Left colon (tissue), 2 donors: ENCODE data around the gene FAAP20. TPM values are rescaled to one million over a fixed set of nuclear protein-coding genes. Genes with fewer than 3 reads are reported as not detected.

ENCODE experiments used
- ATAC-seq: fragments of 200-7000 bp; cut with Tn5 transposase; one replicate; pipeline ENCODE4 v1.9.1; 2020; ENCODE audit warnings: mild to moderate bottlenecking, moderate library complexity
- DNase-seq, 2 donors: peaks; one replicate each; pipeline ENCODE4 v3.0.0-alpha.2; 2020
- intact Hi-C, 2 donors: fragments of 100-400 bp; cut with DNase I in 1 of 2; cut with micrococcal nuclease in 1 of 2; formaldehyde crosslinking; loops; one replicate each; pipeline versions ENCODE4 v1.11.2 to v1.14.0; 2022; cut with DNase I, micrococcal nuclease
- total RNA-seq, 2 donors: library from RNA; stranded (reverse); fragmentation: NEBNext Ultra II Directional; extraction: Animal tissue kit (Norgen Biotek cat#: 25700); gene quantifications; one replicate each; pipeline ENCODE4 v1.2.1, GENCODE V29; 2021
- donor health status: DM: no; HTN: no; CAD: no.
- donor health status: DM: yes; HTN: yes; CAD: no.

FAAP20 gene
- total RNA-seq, 2 donors from 2014 or later = 28.5 to 32.6 TPM

DNA sequence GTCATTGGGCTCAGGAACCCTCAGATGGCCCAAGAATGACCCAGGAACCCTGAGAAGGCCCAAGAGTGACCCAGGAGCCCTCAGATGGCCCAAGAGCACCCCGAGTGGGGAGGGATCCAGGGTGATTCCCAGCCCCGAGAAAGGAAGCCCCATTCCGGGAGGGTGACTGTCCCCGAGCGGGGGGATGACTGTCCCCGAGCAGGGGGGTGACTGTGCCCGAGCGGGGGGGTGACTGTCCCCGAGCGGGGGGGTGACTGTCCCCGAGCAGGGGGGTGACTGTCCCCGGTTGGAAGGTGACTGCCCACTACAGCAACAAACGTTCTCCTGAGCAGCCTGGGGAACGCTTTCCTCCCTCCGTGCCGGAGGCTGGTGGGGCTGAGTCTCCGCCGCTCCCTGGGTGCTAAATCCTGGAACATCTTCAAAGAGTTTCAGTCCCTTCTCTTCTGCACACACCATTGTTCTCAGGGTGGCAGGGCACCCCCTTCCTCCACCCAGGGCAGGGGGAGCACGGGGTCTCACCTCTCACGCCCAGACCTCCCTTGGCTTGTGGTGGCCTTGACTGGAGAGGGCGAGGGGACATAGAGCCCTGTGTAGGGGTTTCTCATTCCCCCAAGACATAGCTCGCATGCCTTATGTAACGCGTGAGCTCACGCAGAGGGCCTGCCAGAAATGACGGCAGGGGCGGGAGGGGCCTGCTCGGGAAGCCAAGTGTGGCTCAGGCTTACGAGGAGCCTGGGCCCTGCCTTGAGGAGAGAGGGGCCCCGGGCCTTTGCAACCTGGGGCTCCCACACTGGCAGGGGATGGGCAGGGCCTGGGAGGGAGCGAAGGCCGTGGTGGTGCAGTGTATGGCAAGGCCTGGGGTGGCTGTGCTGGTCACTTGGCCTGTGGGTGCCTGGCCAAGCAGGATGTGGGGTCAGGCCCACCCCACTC lies 19.3 kb upstream of the FAAP20 start:
- no peak for ATAC-seq
- DNase-seq = peak; percentile 54 to 75
- intact Hi-C loops = no loop called here

DNA sequence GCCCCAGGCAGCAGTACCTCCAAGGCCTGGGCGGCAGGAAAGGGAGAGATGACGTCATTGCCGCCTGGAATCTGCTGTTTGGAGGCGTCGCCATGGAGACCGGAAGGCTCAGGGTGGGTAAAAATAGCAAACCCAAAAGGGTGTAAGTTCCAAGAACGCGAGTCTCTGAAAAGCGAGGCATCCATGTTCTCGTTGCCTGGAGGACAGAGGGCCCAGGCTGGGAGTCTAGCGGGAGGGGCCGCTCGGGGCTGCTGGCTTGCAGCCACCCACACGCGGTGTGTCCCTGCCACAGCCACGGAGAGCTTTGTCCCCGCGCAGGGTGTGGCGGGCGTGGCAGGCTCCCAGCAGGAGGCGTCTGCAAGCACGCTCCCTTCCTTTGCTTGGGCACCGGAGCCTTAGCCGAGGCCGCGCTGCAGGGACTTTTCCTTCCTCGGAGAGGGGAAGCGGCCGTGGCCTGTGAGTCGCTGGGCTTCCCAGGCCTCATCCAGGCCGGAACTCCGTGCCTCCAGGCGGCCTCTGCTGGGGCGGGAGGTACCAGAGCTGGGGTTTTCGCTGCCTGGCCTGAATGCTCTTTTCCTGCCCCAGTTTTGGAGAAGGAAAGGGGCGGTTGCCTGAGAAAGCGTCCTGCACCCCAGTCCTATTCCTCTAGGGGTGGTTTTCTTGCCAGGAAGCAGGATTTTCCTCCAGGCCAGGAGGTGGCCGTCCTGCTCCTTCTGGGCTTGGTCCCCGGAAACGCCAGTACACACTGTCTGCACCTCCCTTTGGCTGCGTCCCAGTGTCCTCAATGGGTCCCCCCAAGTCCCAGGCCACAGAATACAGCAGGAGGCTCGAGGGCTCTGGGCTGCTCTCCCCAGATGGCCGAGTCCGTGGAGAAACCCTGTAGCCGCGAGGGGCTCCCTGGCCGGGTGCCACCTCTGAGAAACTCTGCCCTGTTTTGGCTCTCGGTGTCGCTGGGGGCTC lies 18.2 kb upstream of the FAAP20 start:
- intact Hi-C loops = no loop called here
- ATAC-seq = peak; percentile 86

DNA sequence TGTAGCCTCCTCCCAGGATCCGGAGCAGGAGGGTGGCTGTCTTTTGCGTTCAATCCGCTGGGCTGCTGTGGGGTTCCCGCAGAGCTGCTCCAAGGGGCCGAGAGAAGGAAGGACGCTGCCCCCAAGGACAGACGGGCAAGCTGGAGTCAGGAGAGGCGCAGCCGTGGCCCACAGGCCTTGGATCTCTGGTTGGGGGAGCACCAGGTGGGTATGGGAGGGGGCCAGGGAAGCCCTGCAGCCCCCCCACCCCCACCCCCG lies 17.6 kb upstream of the FAAP20 start:
- DNase-seq (no peak), ATAC-seq (no peak)
- intact Hi-C loops = no loop called here

More for the DNA sequence above, 18.2 kb upstream of the FAAP20 start:
- DNase-seq = peak; percentile 84 to 87

DNA sequence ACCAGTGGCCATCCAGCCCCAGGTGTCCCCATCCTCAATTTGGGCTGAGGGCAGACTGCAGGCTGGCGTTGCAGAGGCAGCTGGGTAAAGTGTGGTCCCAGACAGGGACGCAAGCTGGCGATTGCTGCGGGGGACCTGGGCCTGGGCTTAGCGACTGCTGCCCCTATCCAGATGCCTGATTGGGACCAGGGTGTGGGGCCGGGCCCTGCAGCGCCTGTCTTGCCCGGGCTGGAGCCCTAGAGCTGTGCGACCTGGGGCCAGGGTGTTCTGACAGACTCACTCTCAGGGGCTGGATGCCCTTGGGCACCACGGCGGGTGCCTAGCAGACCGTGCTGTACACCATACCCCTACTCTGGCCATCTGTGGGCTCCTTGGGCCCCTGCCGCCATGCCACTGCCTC lies 16.2 kb upstream of the FAAP20 start:
- ATAC-seq = no peak

DNA sequence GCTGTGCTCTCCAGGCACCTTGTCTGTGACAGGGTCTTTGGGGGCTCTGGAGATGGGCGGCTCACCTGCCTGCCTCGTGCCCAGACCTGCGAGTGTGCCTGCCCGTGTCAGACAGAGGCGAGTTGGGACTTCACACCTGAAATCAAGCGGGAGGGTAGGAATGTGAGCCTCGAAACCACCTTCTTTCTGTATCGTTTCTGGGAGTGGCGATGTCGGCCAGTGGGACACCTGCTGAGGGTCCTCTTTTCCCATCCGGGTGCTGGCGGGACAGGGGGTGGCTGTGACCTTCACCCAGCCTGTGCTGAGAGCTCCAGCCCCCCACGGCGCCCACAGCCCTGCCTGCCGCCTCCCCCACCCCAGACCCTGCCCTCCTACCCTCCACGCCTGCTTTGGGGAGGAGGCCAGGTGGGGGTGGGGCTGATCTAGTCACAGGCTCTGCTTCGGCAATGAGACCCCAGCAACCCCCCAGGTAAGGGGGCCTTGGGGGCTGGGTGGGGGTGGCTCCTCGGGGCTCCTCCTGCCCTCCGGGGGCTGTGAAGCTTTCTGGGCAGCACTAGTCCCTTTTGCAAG lies 15.6 kb upstream of the FAAP20 start:
- intact Hi-C loops = no loop called here
- DNase-seq (peak in 1 of 2 donors; percentile 23), ATAC-seq (no peak)

More for the DNA sequence above, 16.2 kb upstream of the FAAP20 start:
- intact Hi-C loops = no loop called here
- peak in 1 of 2 donors; percentile 27 for DNase-seq

DNA sequence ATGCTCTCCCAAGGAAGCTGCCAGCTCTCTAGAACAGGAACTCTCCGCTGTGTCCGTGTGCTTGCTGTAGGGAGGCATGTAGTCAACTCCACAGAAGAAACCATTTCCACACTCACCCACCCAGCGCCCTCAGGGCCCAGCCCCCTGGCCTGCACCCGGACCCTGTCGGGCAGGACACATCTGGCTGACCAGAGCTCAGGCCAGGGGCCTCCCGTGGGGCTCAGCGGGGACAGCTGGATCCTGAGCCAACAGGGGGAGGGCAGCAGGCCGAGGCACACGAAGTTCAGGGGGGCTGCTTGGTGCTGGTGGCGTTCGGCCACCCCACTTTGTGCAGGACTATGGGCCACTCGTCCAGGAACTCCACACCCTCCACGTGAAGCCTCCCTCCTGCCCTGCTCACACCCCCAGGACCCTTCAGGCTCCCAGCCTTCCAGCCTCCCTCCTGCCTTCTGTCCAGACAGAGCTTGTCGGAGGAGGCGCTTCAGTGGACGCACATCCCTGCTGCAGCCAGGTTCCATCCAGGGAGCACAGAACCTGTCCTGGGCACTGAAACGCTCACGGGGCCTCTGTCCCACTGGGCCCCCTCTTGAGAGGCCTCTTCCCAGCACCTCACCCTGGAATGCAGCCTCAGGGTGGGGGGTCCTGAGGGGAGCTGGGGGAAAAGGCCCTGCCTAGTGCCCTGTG lies 15.0 kb upstream of the FAAP20 start:
- ATAC-seq (no peak), DNase-seq (peak in 1 of 2 donors; percentile 27)
- intact Hi-C loops = no loop called here

DNA sequence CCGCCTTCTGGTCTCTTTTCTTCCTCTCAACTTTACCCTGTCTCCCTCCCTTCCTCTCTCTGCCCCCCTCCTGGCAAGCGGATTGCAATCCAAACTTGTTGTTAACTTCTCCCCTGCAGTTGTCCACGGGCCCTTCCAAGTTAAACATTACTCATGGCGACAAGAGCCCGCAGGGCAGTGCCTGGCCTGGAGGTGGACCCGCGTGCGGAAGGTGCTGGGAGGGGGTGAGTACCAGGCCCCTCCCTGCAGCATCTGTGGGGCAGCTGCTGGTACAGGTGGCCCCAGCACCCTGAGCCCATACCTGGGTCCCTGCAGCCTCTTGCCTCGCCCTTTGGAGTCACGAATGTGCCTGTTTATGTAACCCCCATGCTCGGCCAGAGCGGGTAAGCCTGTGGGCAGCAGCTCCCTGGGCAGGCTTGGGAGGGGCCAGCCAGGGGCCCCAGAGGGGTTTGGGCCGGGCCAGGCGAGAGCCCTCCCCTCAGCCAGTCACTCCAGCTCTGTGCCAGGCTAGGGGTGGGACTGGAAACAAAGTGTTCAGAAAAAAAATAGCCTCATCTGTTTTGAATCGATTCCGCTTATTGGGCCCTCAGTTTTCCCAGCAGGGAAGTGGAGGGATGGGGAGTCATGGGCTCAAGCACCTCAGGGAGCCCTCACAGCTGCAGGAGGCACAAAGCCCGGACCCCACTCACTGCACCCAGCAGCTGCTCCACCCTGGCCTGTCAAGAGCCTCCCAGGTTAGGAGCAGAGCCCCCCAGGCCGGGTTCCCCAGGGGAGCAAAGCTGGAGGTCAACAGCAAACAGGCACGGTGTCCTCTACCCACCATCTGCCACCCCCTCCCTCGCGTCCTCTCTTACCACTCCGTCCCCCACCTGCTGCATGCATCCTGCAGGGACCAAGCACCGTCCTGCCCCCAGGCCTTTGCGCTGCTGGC lies 14.0 kb upstream of the FAAP20 start:
- peak; percentile 18 for ATAC-seq
- peak; percentile 62 to 81 for DNase-seq
- intact Hi-C loops = no loop called here

DNA sequence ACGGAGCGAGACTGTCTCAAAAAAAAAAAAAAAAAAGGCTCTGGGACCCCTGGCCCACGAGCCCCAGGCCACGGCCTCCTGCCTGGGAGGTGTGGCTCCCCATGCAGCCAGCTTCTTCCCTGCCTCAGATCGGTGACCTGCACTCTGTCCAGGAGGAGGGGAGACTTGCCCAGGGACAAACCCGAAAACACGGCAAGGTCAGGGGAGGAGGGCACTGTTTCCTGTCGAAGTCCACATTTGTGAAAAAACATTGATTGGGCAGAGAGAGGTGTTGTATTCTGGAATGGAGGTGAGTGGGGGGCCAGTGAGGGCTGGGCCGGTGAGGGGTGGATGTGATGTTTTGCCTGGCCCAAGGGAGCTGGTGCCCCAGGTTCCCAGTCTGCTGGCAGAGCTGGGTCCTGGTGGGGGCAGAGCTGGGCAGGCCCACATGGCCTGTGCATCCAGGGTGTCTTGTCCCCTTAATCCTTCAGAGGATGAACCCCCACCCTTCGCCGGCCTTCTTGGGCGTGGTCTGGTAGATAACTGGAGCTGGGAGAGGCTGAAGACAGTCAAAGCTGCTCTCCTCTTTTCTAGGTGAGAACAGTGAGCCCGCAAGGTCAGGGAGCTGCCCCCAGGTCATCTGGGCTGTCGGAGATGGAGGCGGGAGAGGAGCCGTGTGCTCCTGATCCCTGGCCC lies 12.4 kb upstream of the FAAP20 start:
- intact Hi-C loops = no loop called here
- DNase-seq (no peak), ATAC-seq (no peak)

DNA sequence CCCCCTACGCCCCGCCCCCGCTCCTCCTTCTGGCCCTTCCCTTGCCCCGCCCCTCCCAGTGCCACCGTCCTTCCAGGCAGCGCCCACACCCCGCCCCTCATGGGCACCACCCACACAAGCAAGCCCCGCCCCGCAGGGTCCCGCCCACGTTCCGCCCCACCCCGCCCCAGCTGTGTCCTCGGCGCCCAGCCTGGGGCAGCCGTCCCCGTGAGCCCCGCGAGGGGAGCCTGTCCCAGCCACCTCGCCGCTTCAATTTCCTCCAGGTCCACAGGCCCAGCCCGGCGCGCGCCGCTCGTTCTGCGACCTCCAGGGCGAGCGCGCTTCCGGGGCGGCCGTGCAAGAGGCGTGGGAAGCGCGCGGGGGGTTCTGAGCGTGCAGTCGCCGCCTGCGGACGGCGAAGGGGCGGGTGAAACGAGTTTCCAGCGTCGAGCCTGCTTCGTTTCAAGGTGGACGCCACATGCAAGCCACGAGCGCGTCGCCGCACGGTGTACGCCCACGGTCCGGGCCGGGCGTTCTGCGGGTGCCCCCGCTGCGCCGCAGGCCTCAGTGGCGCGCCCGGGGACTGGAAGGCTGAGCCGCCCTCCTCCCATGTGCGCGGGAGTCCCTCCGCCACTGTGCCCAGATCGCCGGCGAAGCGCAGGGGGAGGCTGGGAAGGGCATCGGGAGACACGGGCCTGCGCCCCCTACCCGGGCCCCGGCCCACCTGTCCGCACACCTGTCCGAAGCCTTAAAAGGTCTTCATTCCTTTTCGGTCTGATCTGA lies 10.8 kb upstream of the FAAP20 start:
- peak; percentile 97 to 99 for DNase-seq
- intact Hi-C loops = no loop called here
- ATAC-seq = peak; percentile 88

DNA sequence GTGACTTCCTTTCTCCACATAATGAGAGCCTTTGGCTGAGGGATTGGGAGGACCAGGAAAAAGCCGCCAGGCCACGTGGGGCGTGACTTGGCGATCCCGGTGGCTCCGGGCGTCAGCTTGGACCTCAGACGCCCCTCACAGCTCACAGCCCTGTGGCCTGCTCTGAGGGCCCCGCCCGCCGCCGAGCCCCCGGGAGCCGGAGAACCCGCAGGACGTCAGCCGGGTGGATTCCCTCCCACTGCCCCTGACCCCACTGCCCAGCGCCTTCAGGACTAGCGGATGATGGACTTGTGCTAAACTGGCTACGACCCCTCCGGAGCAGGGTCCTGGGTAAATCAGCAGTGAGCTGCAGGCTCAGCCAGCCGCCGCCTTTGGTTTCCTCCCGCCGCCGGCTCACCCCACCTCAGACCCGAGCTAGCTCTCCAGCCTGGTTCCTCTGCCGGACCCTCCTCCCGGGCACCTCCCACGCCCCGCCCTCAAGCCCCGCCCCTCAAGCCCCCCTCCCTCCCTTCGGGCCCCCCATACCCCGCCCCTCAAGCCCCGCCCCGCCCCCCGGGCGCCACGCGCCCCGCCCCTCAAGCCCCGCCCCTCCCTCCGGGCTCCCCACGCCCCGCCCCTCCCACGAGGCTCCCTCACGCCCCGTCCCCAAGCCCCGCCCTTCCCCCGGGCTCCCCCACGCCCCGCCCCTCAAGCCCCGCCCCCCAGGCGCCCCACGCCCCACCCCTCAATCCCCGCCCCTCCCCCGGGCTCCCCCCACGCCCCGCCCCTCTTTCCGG lies 10.0 kb upstream of the FAAP20 start:
- DNase-seq (peak; percentile 86), ATAC-seq (peak; percentile 57)
- intact Hi-C loops = no loop called here

DNA sequence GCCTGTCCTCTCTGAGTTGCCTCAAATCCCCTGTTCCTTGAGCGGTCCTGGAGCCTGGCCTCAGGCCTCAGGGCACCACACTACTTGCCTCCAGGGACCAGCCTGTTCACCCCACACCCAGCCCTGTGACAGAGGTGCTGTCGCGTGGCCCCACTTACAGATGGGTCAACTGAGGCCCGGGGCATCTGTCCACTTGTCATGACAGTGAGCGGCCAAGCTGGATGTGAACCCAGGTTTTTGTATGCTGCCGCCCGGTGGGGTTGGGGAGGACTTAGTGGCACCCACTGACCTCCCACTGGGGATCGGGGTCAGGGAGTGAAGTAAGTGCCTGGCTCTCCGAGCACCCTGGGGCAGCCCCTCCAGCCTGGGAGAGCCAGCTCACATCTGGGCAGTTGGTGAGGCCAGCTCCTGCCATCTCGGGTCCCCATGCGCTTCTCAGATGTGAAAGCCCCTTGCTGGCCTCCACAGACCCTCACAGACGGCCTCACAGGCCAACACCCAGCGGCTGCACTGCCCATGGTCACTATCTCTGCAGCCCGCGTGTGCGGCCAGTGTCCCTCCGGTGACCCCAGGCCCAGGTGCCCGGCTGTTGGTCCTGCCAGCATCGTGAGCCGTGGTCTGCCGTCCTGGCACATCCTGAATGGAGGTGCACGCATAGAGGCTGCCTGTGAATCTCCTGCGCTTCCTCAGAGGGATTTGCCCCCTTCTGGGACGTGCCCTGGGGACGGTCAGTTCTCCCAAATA lies 9.3 kb upstream of the FAAP20 start:
- ATAC-seq = no peak
- intact Hi-C loops = no loop called here
- DNase-seq = peak in 1 of 2 donors; percentile 51

DNA sequence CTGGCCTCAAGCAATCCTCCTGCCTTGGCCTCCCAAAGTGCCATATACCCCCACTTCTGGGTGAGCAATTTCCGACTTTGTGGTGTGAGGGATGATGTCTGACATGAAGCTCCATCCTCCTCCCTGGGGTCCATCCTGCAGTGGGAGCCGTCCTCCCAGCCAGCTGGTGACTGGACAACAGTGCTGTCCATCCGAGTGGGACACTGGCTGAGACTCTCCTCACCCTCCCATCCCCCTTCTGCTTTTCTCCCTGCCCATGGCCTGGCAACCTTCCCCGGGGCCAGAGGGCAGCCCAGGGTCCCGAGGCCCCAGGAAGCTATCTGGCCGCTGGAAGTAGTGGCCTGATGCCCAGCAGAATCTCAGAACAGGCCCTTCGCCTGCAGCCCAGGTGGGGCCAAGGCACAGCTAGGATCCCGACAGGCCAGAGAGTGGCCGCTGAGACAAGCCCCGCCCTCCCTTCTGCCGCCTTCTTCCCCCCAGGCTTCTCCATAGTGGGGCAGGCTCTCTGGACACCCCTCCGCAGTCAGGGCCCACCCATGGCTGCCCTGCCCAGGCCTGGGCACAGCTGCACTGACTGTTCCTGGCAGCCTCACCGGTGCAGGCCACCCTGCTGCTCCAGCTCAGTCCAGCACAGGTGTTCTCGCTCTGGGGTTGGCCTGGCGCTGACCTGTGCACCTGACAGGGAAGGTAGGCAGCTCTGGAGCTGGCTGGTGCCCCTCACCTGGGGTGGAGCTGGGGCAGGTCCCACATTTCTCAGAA lies 8.4 kb upstream of the FAAP20 start:
- no peak for DNase-seq
- ATAC-seq = no peak
- intact Hi-C loops = no loop called here

DNA sequence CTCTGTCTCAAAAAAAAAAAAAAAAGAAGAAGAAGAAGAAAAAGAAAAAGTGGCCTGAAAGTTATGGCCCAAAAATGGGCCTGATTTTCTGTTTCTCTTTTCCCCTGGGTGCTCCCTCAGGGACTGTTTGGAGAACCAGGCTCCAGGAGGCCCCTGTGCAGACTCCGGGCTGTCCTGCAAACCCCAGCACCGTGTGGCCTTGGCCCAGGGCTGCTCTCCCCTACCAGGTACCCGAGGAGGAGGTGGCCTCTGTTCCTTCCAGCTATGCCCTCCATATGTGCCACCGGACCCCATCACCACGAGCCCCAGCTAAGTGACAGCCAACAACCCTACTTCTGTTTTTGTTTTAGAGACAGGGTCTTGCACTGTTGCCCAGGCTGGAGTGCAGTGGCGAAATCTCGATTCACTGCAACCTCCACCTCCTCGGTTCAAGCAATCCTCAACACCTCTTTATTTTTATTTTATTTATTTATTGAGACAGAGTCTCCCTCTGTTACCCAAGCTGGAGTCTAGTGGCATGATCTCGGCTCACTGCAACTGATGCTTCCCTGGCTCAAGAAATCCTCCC lies 7.5 kb upstream of the FAAP20 start:
- DNase-seq (no peak), ATAC-seq (no peak)
- intact Hi-C loops = no loop called here

DNA sequence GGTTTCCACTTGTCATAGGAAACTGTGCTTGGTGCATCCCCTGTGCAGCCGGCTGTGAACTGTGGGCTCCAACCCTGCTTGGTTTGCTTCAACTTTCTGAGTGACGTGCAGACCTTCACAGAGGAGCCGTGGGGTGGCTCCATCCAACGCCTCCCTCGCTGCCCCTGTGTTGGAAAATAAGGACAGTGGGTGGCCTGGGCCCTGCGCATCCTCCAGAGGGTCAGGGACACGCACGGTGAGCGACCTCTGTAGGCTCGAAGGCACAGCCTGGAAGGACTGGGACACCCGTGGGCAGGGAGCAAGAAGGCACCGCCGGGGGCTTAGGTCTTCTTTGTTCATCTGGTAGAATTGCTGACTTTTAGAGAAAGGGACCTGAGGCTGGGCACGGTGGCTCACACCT lies 6.5 kb upstream of the FAAP20 start:
- no peak for DNase-seq
- intact Hi-C loops = no loop called here
- no peak for ATAC-seq
